GM12878 (cell line): Measurements from ENCODE around the gene HHAT. TPM values are rescaled to one million over a fixed set of nuclear protein-coding genes. Genes with fewer than 3 reads are reported as not detected.

ENCODE experiments used
- ATAC-seq: fragments of 200-7000 bp; cut with Tn5 transposase; 3 replicates; pipeline ENCODE4 v1.9.1; 2020; ENCODE audit warnings: mild to moderate bottlenecking, moderate library complexity
- BruUV-seq: library from RNA; stranded (reverse); fragments of 400-500 nt; replicated peaks from 2 replicates; lab custom pipeline; 2021; lab: Mats Ljungman, UMichigan
- CTCF ChIA-PET: fragments of 300-600 bp; sonication (Branson Sonifier 250); formaldehyde crosslinking; extraction: SDS; loops from one replicate; lab custom pipeline; 2021; ENCODE audit warnings: inconsistent platforms; lab: Yijun Ruan, JAX
- POLR2A ChIA-PET: fragments of 350-600 bp; formaldehyde crosslinking; extraction: SDS; loops from one replicate; lab custom pipeline; 2021; ENCODE audit warnings: inconsistent platforms; lab: Charles Lee
- RAD21 ChIA-PET: fragments of 300-600 bp; sonication (Branson Sonifier 250); formaldehyde crosslinking; loops from one replicate; lab custom pipeline; 2023; ENCODE audit warnings: antibody characterized with exemption; ENCODE audit not compliant: unreplicated experiment; lab: Charles Lee
- SMC1A ChIA-PET: fragments of 300-600 bp; sonication (Branson Sonifier 250); formaldehyde crosslinking; loops from one replicate; lab custom pipeline; 2023; ENCODE audit not compliant: unreplicated experiment, uncharacterized antibody; lab: Charles Lee
- DNase-seq: peaks from one replicate; pipeline ENCODE4 v3.0.0-alpha.2; 2011; ENCODE audit warnings: low read depth, low spot score
- FAIRE-seq: peaks from 3 replicates; lab custom pipeline; 2011; peaks lifted over from hg19 to GRCh38; lab: Jason Lieb, UNC
- H2AFZ ChIP-seq: 2 replicates; pipeline ENCODE4 v1.6.0; 2011; ENCODE audit warnings: low read depth, low read length, control low read depth; ENCODE audit not compliant: control insufficient read depth
- H3K27ac ChIP-seq: 2 replicates; pipeline ENCODE4 v1.5.1; 2011; ENCODE audit warnings: control low read depth; ENCODE audit not compliant: control insufficient read depth, insufficient read depth
- H3K27me3 ChIP-seq, 2 experiments: replicated peaks in 1 of 2; 2 replicates each; pipeline versions ENCODE4 v1.6.0 to v1.6.1; 2011; ENCODE audit warnings: low read length in 1 of 2; ENCODE audit not compliant: control insufficient read depth in 2 of 2, insufficient read depth in 2 of 2
- H3K36me3 ChIP-seq, 2 experiments: 2 replicates each; pipeline ENCODE4 v1.5.1; 2011; ENCODE audit warnings: low read length in 1 of 2; ENCODE audit not compliant: control insufficient read depth in 2 of 2, insufficient read depth in 2 of 2
- H3K4me1 ChIP-seq: 2 replicates; pipeline ENCODE4 v1.6.1; 2011; ENCODE audit warnings: mild to moderate bottlenecking, low read length, moderate library complexity, mixed read lengths; ENCODE audit not compliant: control insufficient read depth, insufficient read depth
- H3K4me2 ChIP-seq: 2 replicates; pipeline ENCODE4 v1.6.0; 2011; ENCODE audit warnings: control low read depth; ENCODE audit not compliant: control insufficient read depth, insufficient read depth
- H3K4me3 ChIP-seq: fragments of 200-600 bp; sonication (generic); 2 replicates; pipeline ENCODE4 v1.5.1; 2016
- H3K79me2 ChIP-seq: 2 replicates; pipeline ENCODE4 v1.6.0; 2011; ENCODE audit warnings: low read length; ENCODE audit not compliant: control insufficient read depth, insufficient read depth
- H3K9ac ChIP-seq: 2 replicates; pipeline ENCODE4 v1.8.0; 2011; ENCODE audit warnings: low read length, control low read depth, mixed read lengths; ENCODE audit not compliant: control insufficient read depth, insufficient read depth
- H3K9me3 ChIP-seq: replicated peaks from 3 replicates; pipeline ENCODE4 v1.5.1; 2011; ENCODE audit warnings: mild to moderate bottlenecking, low read length; ENCODE audit not compliant: control insufficient read depth, insufficient read depth
- H4K20me1 ChIP-seq: 2 replicates; pipeline ENCODE4 v1.6.0; 2011; ENCODE audit not compliant: control insufficient read depth, insufficient read depth
- CBX5 ChIP-seq: sonication (generic); IDR thresholded peaks from 2 replicates; pipeline ENCODE4 v1.6.1; 2016; ENCODE audit warnings: low read depth, moderate library complexity, mild to moderate bottlenecking, inconsistent platforms
- CHD4 ChIP-seq: fragments of 200-600 bp; sonication (generic); IDR thresholded peaks from 2 replicates; pipeline ENCODE4 v1.6.1; 2016; ENCODE audit warnings: mild to moderate bottlenecking
- DPF2 ChIP-seq: fragments of 450-650 bp; IDR thresholded peaks from 2 replicates; pipeline ENCODE4 v1.6.1; 2017; ENCODE audit warnings: mild to moderate bottlenecking
- MYC ChIP-seq: IDR thresholded peaks from 2 replicates; pipeline ENCODE4 v1.6.1; 2011; ENCODE audit warnings: mild to moderate bottlenecking, low read length, moderate library complexity, inconsistent platforms; ENCODE audit not compliant: insufficient read depth, insufficient replicate concordance, insufficient read length, severe bottlenecking
- NBN ChIP-seq: fragments of 450-650 bp; IDR thresholded peaks from 2 replicates; pipeline ENCODE4 v1.6.1; 2016
- RELB ChIP-seq: fragments of 450-650 bp; IDR thresholded peaks from 2 replicates; pipeline ENCODE4 v1.6.1; 2017; ENCODE audit warnings: low read depth, mild to moderate bottlenecking, moderate library complexity
- SMARCA5 ChIP-seq: fragments of 450-650 bp; IDR thresholded peaks from 2 replicates; pipeline ENCODE4 v1.6.1; 2017; ENCODE audit warnings: mild to moderate bottlenecking
- SREBF2 ChIP-seq: IDR thresholded peaks from 2 replicates; pipeline ENCODE4 v1.6.1; 2012; ENCODE audit warnings: mild to moderate bottlenecking, low read length
- SUZ12 ChIP-seq: fragments of 200-600 bp; sonication (generic); IDR thresholded peaks from one replicate; pipeline ENCODE4 v1.6.1; 2018; ENCODE audit warnings: antibody characterized with exemption, mild to moderate bottlenecking; ENCODE audit not compliant: unreplicated experiment
- TAF1 ChIP-seq: IDR thresholded peaks from 2 replicates; pipeline ENCODE4 v1.6.1; 2011; ENCODE audit warnings: mild to moderate bottlenecking, low read depth, low read length, borderline replicate concordance
- TCF3 ChIP-seq: IDR thresholded peaks from 2 replicates; pipeline ENCODE4 v1.6.1; 2012; ENCODE audit warnings: low read depth, mild to moderate bottlenecking, low read length, borderline replicate concordance; ENCODE audit not compliant: insufficient read depth
- YY1 ChIP-seq: IDR thresholded peaks from 2 replicates; pipeline ENCODE4 v1.6.1; 2011; ENCODE audit warnings: low read depth, mild to moderate bottlenecking, low read length
- ZBTB11 ChIP-seq: fragments of 450-650 bp; formaldehyde crosslinking; IDR thresholded peaks from 2 replicates; pipeline ENCODE4 v1.5.0; 2022; ENCODE audit warnings: mild to moderate bottlenecking, missing genetic modification characterization
- WGBS: methylation state at CpG from one replicate; pipeline ENCODE4 v1.1.6; 2016; ENCODE audit warnings: low lambda C conversion rate; ENCODE audit not compliant: insufficient replicate concordance, insufficient coverage; ENCODE audit errors: missing lambda C conversion rate; 5-methylcytosine and 5-hydroxymethylcytosine counted together
- in situ Hi-C: fragments of 300-500 bp; cut with MboI; formaldehyde crosslinking; loops from 9 replicates; pipeline ENCODE4 v1.14.3; 2018; ENCODE audit warnings: mixed read lengths
- intact Hi-C: fragments of 100-400 bp; cut with micrococcal nuclease; formaldehyde crosslinking; loops from one replicate; pipeline ENCODE4 v1.14.2; 2022; ENCODE audit not compliant: unreplicated experiment
- polyA plus RNA-seq, 11 experiments: library from polyadenylated mRNA; depleted of rRNA in 4 of 11; unstranded in 6 of 11; stranded (reverse) in 5 of 11; fragments of >200 nt; fragmentation: Nextera tagmentation in 4 of 11; fragmentation: Illumina TruSeq in 1 of 11; extraction: Ambion mirVana in 4 of 11; extraction: Trizol in 1 of 11; gene quantifications; 1 replicate in 1 of 11; 2 replicates in 10 of 11; pipeline versions ENCODE4 v1.2.1 to v1.2.3, GENCODE V29; 2011 to 2016; ENCODE audit warnings: inconsistent platforms in 2 of 11, missing spikeins in 2 of 11, low read depth in 1 of 11
- total RNA-seq, 4 experiments: library from RNA; depleted of rRNA in 3 of 4; stranded (reverse); fragments of >200 nt in 3 of 4; fragmentation: Illumina TruSeq in 1 of 4; extraction: Trizol in 1 of 4; gene quantifications; 2 replicates each; pipeline versions ENCODE4 v1.2.1 to v1.2.3, GENCODE V29; 2013 to 2021

HHAT gene
- total and polyA plus RNA-seq, 10 of the 15 experiments (the other 5 are each of a cell fraction or from before 2014, with no cell fraction given): 1.2 to 37.6 (median 2.6) TPM

- ChIA-PET POLR2A (no interaction called here), SMC1A (interaction anchor here (1.2 kb wide), 1 partner anchor 55 kb away, joined by 3 read pairs; no protein-coding TSS in a partner anchor), RAD21 (no interaction called here), CTCF (interaction anchor here (1.2 kb wide), 1 partner anchor 16 kb away, joined by 4 read pairs; no protein-coding TSS in a partner anchor)
- no peaks in the 10 kb centered on the region for H3K27me3 ChIP-seq
- BruUV-seq: no TSS peak
- no peaks in the 10 kb centered on the region for H3K9me3 ChIP-seq
- no peak for ATAC-seq
- no peak for DNase-seq
- H4K20me1 ChIP-seq: no peaks in the 10 kb centered on the region
- no peak for TF ChIP-seq CBX5
- TF ChIP-seq TAF1: no peak
- TF ChIP-seq SREBF2: no peak
- TF ChIP-seq SUZ12: no peak
- no peak for TF ChIP-seq NBN
- H3K4me3 ChIP-seq: no peak overlapping the region
- no peaks in the 10 kb centered on the region for H3K79me2 ChIP-seq
- in situ Hi-C loops: no loop called here
- no peak overlapping the region for H3K9ac ChIP-seq
- no peak overlapping the region for H2AFZ ChIP-seq
- no peaks in the 10 kb centered on the region for H3K36me3 ChIP-seq
- FAIRE-seq: no peak
- H3K4me2 ChIP-seq: no peak overlapping the region
- intact Hi-C loops: no loop called here
- no peak overlapping the region for H3K27ac ChIP-seq
- 31% methylated on average over 4 of the region's 4 CpGs for WGBS
- no peaks in the 10 kb centered on the region for H3K4me1 ChIP-seq
Measured at GRCh38 chr1:210535761-210536160, 207.1 kb downstream of the HHAT start.

- 15% methylated on average over 4 of the region's 4 CpGs for WGBS
- ChIA-PET SMC1A (interaction anchor here (1.2 kb wide), 1 partner anchor 56 kb away, joined by 3 read pairs; no protein-coding TSS in a partner anchor), RAD21 (no interaction called here), CTCF (interaction anchor here (1.2 kb wide), 1 partner anchor 16 kb away, joined by 4 read pairs; no protein-coding TSS in a partner anchor), POLR2A (no interaction called here)
- Histone ChIP-seq H4K20me1 (no peaks in the 10 kb centered on the region), H3K9ac (no peak overlapping the region), H3K27me3 (no peaks in the 10 kb centered on the region), H3K79me2 (no peaks in the 10 kb centered on the region), H3K9me3 (no peaks in the 10 kb centered on the region), H3K36me3 (no peaks in the 10 kb centered on the region), H2AFZ (no peak overlapping the region), H3K27ac (no peak overlapping the region), H3K4me1 (no peaks in the 10 kb centered on the region), H3K4me2 (no peak overlapping the region), H3K4me3 (no peak overlapping the region)
- no peak for ATAC-seq
- no peak for DNase-seq
- FAIRE-seq: no peak
- BruUV-seq: no TSS peak
- intact Hi-C loops: no loop called here
- in situ Hi-C loops: no loop called here
- TF ChIP-seq SMARCA5: no peak
- TF ChIP-seq RELB: no peak
- no peak for TF ChIP-seq SUZ12
- TF ChIP-seq MYC: no peak
- no peak for TF ChIP-seq CHD4
- no peak for TF ChIP-seq DPF2
- TF ChIP-seq YY1: no peak
- TF ChIP-seq TCF3: no peak
- TF ChIP-seq ZBTB11 (CRISPR knock-in tag): no peak
Measured at GRCh38 chr1:210536254-210536961, 207.7 kb downstream of the HHAT start.
